ENCODE measurements around the gene TAAR1. TPM values are rescaled to one million over a fixed set of nuclear protein-coding genes. Genes with fewer than 3 reads are reported as not detected.
"Not testable (repeated sequence)": the region's sequence is repeated elsewhere in the genome, so short reads cannot be mapped to it uniquely, and the experiment has no call there.

The TAAR1 gene, protein sequence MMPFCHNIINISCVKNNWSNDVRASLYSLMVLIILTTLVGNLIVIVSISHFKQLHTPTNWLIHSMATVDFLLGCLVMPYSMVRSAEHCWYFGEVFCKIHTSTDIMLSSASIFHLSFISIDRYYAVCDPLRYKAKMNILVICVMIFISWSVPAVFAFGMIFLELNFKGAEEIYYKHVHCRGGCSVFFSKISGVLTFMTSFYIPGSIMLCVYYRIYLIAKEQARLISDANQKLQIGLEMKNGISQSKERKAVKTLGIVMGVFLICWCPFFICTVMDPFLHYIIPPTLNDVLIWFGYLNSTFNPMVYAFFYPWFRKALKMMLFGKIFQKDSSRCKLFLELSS
- total RNA-seq, result not detected in 2 replicates

- DNase-seq (ENCODE audit: low read depth in 2 of 2), result no peak
Measured at GRCh38 chr6:132659082-132659481, at the start of gene TAAR1. Gene TAAR1 (minus strand): TSS chr6:132659182. CDS start chr6:132646003, 13,179 bp downstream.

DNA sequence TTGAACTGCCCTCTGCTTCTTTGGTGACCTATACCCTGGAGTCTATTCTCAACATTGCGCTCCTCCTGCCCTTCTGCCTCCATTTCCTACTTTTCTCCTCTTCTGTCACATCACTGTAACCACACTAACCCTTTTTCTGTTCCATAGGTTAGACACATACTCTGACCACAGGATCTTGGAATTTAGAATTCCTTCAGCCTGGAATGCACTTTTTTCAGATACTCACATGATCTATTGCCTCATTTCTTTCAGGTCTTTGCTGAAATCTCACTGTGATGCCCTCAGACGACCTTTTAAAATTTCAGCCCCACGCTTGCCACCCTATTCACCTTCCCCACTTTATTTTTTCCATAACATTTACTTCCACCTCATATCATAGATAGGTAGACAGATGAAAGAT is 49.8 kb upstream of the TAAR1 start:
- no peak for DNase-seq (ENCODE audit: low read depth in 2 of 2)

DNA sequence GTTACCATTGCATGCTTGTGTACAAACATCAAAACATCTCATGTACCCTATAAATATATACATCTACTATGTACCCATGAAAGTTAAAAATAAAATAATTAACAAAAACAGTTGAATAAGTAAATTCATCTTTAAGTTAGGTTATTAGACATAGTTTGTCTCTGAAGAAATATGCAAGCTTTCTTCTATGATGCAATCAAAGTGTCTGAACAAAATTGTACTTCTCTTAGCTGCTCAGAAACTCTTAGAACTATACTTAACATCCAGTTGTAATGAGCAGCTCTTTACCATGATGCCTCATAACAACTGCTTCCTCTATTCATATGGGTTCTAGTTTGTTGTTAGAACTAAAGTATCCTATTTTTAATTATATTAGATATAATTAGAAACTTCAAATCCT is 49.0 kb upstream of the TAAR1 start:
- no peak for DNase-seq (ENCODE audit: low read depth in 2 of 2)

- not testable (repeated sequence) for DNase-seq (ENCODE audit: low read depth in 2 of 2)
Measured at GRCh38 chr6:132706756-132707155, 47.8 kb upstream of the TAAR1 start.

- no peak for DNase-seq (ENCODE audit: low read depth in 2 of 2)
Measured at GRCh38 chr6:132703936-132704335, 45.0 kb upstream of the TAAR1 start.

DNA sequence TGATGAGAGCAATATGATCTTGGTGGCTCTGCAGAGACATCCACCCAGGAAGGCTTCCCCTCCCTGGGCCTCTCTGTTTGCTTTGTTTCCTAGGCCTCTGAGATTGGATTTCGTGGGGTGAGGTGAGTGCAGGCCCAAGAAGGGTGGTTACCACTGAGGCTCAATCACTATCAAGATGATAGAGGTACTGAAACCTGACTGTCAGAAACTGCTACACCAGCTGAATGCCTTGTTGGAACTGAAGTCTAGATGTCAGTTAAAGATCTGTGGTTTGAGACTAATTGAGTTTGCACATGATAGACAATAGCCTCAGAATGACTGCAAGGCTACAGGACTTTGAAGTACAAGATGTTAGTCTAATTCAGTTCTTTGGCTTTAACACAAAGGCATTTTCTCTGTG is 39.6 kb upstream of the TAAR1 start:
- no peak for DNase-seq (ENCODE audit: low read depth in 2 of 2)

GRCh38 chr6:132695773-132696172 is 36.8 kb upstream of the TAAR1 start:
- DNase-seq (ENCODE audit: low read depth in 2 of 2), result peak in 1 of 2 donors; percentile 50

GRCh38 chr6:132693478-132693877 is 34.5 kb upstream of the TAAR1 start:
- DNase-seq (ENCODE audit: low read depth in 2 of 2), result peak in 1 of 2 donors; percentile 26

DNA sequence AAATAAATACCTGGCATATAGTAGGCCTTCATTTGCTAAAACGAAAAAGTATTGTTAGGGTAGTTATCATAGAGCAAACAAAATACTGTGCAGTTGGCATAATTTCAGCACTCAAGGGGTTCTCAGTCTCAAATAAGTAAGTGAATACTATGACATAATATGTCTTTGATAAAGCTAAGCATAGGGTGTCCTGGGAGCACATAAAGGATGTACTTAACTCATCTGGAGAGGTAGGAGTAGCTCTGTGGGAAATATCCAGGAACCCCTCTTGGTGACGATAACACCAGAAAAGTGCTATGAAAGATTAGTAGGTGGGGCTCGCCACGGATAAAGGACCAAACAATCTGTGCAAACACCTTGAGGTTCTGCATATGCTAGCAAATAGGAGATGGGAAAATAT is 31.7 kb upstream of the TAAR1 start:
- DNase-seq (ENCODE audit: low read depth in 2 of 2), result no peak

- DNase-seq (ENCODE audit: low read depth in 2 of 2), result peak; percentile 2 to 53
Measured at GRCh38 chr6:132687306-132687705, 28.3 kb upstream of the TAAR1 start.

DNA sequence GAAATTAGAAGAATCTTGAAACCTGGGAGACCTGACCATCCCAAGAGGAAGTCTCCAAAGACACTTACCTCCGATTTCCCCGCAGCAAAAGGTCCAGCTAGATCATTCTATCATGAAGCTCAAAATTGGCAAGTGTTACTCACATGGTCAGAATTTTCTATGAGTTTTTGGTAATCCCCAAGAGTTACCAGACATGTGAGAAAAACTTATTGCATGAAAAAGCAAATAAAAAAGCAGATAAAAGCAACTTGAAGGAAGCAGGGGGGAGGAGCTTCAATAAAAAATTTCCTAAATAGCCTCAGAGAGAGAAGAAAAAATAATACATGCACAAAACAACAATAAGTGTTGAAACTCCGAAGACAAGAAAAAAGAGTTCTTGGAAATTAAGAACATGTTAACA is 27.5 kb upstream of the TAAR1 start:
- DNase-seq (ENCODE audit: low read depth in 2 of 2), result no peak

DNA sequence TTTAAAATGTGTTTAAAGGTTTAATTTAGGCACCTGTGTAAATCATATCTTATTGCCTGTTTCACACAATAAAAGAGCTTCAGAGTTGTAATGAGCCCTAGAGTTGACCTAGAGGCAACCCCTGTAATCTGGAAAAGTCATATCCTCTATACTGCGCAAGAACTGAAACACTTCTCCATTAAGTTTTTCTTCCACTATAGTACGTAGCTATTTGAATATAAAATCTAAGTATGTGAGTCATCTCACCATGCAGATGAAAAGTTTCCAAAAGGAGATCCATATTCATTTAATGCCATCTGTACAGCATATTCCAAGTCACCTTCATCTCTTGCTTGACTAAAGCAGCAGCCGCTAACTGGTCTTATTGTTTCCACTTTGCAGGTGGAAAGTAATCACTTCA is 26.0 kb upstream of the TAAR1 start:
- no peak for DNase-seq (ENCODE audit: low read depth in 2 of 2)

- DNase-seq (ENCODE audit: low read depth in 2 of 2), result no peak
Measured at GRCh38 chr6:132684272-132684671, 25.3 kb upstream of the TAAR1 start.

DNA sequence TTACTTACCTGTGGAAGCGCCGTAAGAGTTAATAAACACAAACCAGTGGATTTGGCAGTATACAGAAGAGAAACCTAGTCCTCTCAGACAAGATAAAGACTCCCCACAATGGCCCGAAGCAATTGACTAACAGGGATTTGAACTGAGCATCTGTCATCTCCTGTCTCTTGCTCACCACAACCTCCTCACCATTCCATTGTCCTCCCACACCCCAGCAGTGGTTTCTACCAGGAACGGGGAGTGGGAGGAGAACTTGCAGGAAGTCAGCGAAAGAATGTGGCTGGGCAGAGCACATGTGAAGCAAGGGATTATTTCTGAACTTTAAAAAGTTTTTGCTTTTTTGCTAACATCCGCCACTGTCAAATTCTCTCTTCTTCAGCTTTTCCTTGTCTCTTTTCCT is 24.6 kb upstream of the TAAR1 start:
- DNase-seq (ENCODE audit: low read depth in 2 of 2), result peak in 1 of 2 donors; percentile 2

DNA sequence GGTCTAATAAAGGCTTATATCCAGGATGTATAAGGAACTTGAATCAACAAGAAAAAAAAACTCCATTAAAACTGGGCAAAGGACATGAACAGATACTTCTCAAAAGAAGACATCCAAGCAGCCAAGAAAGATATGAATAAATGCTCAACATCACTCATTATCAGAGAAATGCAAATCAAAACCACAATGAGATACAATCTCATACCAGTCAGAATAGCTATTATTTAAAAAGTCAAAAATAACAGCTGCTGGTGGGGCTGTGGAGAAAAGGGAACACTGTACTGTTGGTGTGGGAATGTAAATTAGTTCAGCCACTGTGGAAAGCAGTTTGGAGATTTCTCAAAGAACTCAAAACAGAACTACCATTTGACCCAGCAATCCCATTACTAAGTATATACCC is 20.1 kb upstream of the TAAR1 start:
- DNase-seq (ENCODE audit: low read depth in 2 of 2), result not testable (repeated sequence)

DNA sequence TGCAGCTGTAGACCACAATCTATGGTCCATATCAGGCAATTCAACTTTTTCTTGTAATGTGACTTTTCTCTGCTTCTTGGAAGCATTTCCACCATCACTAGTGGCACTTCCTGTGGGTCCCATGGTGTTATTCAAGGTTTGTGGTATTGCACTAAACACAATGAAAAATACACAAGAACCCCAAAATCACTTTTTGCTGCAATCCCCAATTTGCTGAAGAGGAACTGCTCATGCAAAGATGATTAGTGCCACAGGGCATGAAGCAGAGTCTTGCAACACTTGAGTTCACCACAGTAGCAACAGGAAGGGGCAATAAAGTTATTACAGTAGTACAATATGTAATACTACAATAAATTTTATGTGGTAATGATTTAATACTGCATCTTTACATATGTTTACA is 16.8 kb upstream of the TAAR1 start:
- no peak for DNase-seq (ENCODE audit: low read depth in 2 of 2)

GRCh38 chr6:132675002-132675401 is 16.0 kb upstream of the TAAR1 start:
- no peak for DNase-seq (ENCODE audit: low read depth in 2 of 2)

DNA sequence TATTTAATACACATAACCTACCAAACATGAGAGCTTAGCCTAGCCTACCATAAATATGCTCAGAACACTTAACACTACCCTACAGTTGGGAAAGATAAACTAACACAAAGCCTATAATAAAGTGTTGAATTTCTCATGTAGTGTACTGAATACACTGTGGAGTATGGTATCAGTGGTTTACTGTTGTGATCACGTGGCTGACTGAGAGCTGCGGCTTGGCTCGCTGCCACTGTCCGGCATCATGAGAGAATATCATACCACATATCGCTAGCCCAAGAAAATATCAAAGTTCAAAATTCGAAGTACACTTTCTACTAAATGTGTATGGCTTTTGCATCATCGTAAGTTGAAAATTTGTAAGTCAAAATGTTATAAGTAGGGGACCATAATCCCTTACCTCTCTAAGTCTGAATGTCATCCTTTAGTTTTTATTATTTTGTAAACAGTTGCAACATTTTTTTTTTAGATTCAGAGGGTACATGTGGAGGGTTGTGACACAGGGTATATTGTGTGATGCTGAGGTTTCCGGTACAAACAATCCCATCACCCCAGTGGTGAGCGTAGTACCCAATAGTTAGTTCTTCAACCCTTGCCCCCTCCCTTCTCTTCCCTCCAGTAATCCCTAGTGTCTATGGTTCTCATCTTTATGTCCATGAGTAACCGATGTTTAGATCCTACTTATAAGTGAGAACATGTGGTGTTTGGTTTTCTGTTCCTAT is 14.6 kb upstream of the TAAR1 start:
- DNase-seq (ENCODE audit: low read depth in 2 of 2), result no peak

GRCh38 chr6:132671295-132671694 is 12.3 kb upstream of the TAAR1 start:
- DNase-seq (ENCODE audit: low read depth in 2 of 2), result no peak

GRCh38 chr6:132669690-132670291 is 10.8 kb upstream of the TAAR1 start:
- DNase-seq (ENCODE audit: low read depth in 2 of 2), result peak; percentile 2 to 31

- DNase-seq (ENCODE audit: low read depth in 2 of 2), result no peak
Measured at GRCh38 chr6:132666118-132666517, 7.1 kb upstream of the TAAR1 start.

GRCh38 chr6:132664309-132665034 is 5.5 kb upstream of the TAAR1 start:
- DNase-seq (ENCODE audit: low read depth in 2 of 2), result no peak

All from dermis microvascular lymphatic vessel endothelial cell (primary cell).